ENCODE measurements around the gene BRCA1. TPM values are rescaled to one million over a fixed set of nuclear protein-coding genes. Genes with fewer than 3 reads are reported as not detected.

The BRCA1 gene
- total RNA-seq, 1 experiment from 2014 or later = 50.8 TPM

- Mint-ChIP-seq H3K27ac (ENCODE audit: unreplicated experiment) (no peak overlapping the region), H3K9me3 (ENCODE audit: unreplicated experiment) (no peaks in the 10 kb centered on the region), H3K27me3 (ENCODE audit: insufficient read depth, unreplicated experiment) (no peaks in the 10 kb centered on the region), H3K4me1 (ENCODE audit: low read depth, unreplicated experiment) (peaks cover 8% of the 10 kb centered on the region), H3K36me3 (ENCODE audit: insufficient read depth, unreplicated experiment) (peaks cover 51% of the 10 kb centered on the region), H3K4me3 (ENCODE audit: unreplicated experiment) (no peak overlapping the region)
- Histone ChIP-seq H3K4me1 (no peaks in the 10 kb centered on the region), H3K9me3 (no peaks in the 10 kb centered on the region), H3K27me3 (replicated peaks; ENCODE audit: control insufficient read depth, insufficient read depth, low read length) (no peaks in the 10 kb centered on the region), H3K4me3 (ENCODE audit: low read depth, low read length) (no peak overlapping the region), H3K36me3 (ENCODE audit: control insufficient read depth, insufficient read depth, low read length) (no peaks in the 10 kb centered on the region; the same call in 1 of the 2 replicates)
- DNase-seq = no peak
- POLR2A ChIA-PET = no interaction called here
- no peak for TF ChIP-seq CTCF (IDR thresholded peaks at IDR 0.05; ENCODE audit: insufficient read depth in 1 of 2, low read depth in 1 of 2, low read length in 1 of 2, severe bottlenecking in 1 of 2, unreplicated experiment in 1 of 2)
- CTCF ChIA-PET = no interaction called here
- BruUV-seq (replicated peaks) = no TSS peak
- intact Hi-C loops (cut with micrococcal nuclease; ENCODE audit: unreplicated experiment) = no loop called here
Observed at GRCh38 chr17:43070257-43070656, 54.9 kb downstream of the BRCA1 start.

GRCh38 chr17:43069368-43069898 lies 55.7 kb downstream of the BRCA1 start:
- CTCF ChIA-PET = interaction anchor here (1.0 kb wide), 1 partner anchor 15 kb away, joined by 3 read pairs; no protein-coding TSS in a partner anchor
- H3K27ac Mint-ChIP-seq (ENCODE audit: unreplicated experiment) = peak overlapping the region; percentile 22

More at GRCh38 chr17:43069368-43069898, 55.7 kb downstream of the BRCA1 start:
- H3K4me3 ChIP-seq (ENCODE audit: low read depth, low read length) = no peak overlapping the region
- H3K36me3 ChIP-seq (ENCODE audit: control insufficient read depth, insufficient read depth, low read length) = no peaks in the 10 kb centered on the region; the same call in 1 of the 2 replicates
- POLR2A ChIA-PET = interaction anchor here (0.7 kb wide), 1 partner anchor 71 kb away, joined by 9 read pairs; the partner anchor contains the start of gene RPL27
- no peaks in the 10 kb centered on the region for H3K4me1 ChIP-seq
- no TSS peak for BruUV-seq (replicated peaks)
- no peak overlapping the region for H3K4me3 Mint-ChIP-seq (ENCODE audit: unreplicated experiment)
- H3K9me3 ChIP-seq = no peaks in the 10 kb centered on the region
- no peak for TF ChIP-seq CTCF (IDR thresholded peaks at IDR 0.05; ENCODE audit: insufficient read depth in 1 of 2, low read depth in 1 of 2, low read length in 1 of 2, severe bottlenecking in 1 of 2, unreplicated experiment in 1 of 2)
- no peak for DNase-seq
- no peaks in the 10 kb centered on the region for H3K9me3 Mint-ChIP-seq (ENCODE audit: unreplicated experiment)
- no peaks in the 10 kb centered on the region for H3K27me3 Mint-ChIP-seq (ENCODE audit: insufficient read depth, unreplicated experiment)
- intact Hi-C loops (cut with micrococcal nuclease; ENCODE audit: unreplicated experiment) = no loop called here
- no peaks in the 10 kb centered on the region for H3K27me3 ChIP-seq (replicated peaks; ENCODE audit: control insufficient read depth, insufficient read depth, low read length)
- peaks cover 57% of the 10 kb centered on the region for H3K36me3 Mint-ChIP-seq (ENCODE audit: insufficient read depth, unreplicated experiment)
- H3K4me1 Mint-ChIP-seq (ENCODE audit: low read depth, unreplicated experiment) = peaks cover 8% of the 10 kb centered on the region

Data from Caco-2 (cell line).